H1 (cell line): ENCODE results near the gene NTN1.

ENCODE experiments used
- GTF2F1 ChIP-seq: IDR thresholded peaks from 2 replicates; pipeline ENCODE4 v1.6.1; 2012; ENCODE audit warnings: low read depth, low read length, improper control_type of control experiment, borderline replicate concordance
- POLR2AphosphoS5 ChIP-seq: IDR thresholded peaks from 2 replicates; pipeline ENCODE4 v1.6.1; 2011; ENCODE audit warnings: low read depth, low read length
- YY1 ChIP-seq: IDR thresholded peaks from 2 replicates; pipeline ENCODE4 v1.6.1; 2011; ENCODE audit warnings: low read depth, mild to moderate bottlenecking, low read length
- TF ChIP-seq, protein P1 (sequence below), 3 experiments: IDR thresholded peaks; 1 replicate in 2 of 3; 2 replicates in 1 of 3; pipeline versions ENCODE4 v1.5.1 to v1.6.1; 2011; ENCODE audit warnings: low read length in 3 of 3, mild to moderate bottlenecking in 3 of 3, inconsistent platforms in 2 of 3, low read depth in 1 of 3, moderate library complexity in 1 of 3; ENCODE audit not compliant: insufficient read depth in 1 of 3; ENCODE audit errors: control extremely low read depth in 1 of 3

DNA sequence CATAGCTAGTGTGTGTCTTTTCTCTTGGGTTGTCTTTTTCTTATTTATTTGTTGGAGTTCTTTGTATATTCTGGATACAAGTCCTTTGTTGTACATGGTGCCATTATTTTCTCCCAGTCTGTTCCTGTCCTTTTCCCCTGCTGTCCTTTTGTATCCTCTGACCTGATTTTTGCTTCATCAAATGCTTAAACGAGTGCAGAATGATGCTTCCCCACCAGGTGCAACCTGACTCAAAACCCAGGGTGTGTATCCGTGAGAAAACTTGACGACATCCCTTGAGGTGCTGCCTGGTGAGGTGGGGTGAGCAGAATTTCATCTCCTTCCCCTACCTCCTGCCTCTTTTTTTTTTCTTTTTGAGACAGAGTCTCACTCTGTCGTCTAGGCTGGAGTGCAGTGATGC, 88.6 kb downstream of the NTN1 start:
- TF ChIP-seq, protein P1, sequence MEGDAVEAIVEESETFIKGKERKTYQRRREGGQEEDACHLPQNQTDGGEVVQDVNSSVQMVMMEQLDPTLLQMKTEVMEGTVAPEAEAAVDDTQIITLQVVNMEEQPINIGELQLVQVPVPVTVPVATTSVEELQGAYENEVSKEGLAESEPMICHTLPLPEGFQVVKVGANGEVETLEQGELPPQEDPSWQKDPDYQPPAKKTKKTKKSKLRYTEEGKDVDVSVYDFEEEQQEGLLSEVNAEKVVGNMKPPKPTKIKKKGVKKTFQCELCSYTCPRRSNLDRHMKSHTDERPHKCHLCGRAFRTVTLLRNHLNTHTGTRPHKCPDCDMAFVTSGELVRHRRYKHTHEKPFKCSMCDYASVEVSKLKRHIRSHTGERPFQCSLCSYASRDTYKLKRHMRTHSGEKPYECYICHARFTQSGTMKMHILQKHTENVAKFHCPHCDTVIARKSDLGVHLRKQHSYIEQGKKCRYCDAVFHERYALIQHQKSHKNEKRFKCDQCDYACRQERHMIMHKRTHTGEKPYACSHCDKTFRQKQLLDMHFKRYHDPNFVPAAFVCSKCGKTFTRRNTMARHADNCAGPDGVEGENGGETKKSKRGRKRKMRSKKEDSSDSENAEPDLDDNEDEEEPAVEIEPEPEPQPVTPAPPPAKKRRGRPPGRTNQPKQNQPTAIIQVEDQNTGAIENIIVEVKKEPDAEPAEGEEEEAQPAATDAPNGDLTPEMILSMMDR (IDR thresholded peaks at IDR 0.05; ENCODE audit: control extremely low read depth in 1 of 3, insufficient read depth in 1 of 3, low read depth in 1 of 3, low read length in 3 of 3): no peak
- TF ChIP-seq GTF2F1 (no peak), POLR2AphosphoS5 (no peak), YY1 (no peak)
